SK-N-SH treated with all-trans-retinoic acid at 6 μM for 48 hours (cell line): ENCODE measurements around the gene SLC6A8.

Experiments
- ATAC-seq: fragments of 200-7000 bp; cut with Tn5 transposase; 3 replicates; pipeline ENCODE4 v1.9.1; 2020; ENCODE audit warnings: mild to moderate bottlenecking, moderate library complexity
- ARNTL ChIP-seq: fragments of 450-650 bp; formaldehyde crosslinking; IDR thresholded peaks from 2 replicates; pipeline ENCODE4 v1.5.0; 2020; ENCODE audit warnings: low read depth, mild to moderate bottlenecking, moderate library complexity, borderline replicate concordance
- BACH2 ChIP-seq: fragments of 250-450 bp; sonication (Bioruptor Pico); IDR thresholded peaks from 2 replicates; pipeline ENCODE4 v1.9.0; 2021; ENCODE audit warnings: mild to moderate bottlenecking, borderline replicate concordance
- CSRNP3 ChIP-seq: fragments of 250-450 bp; sonication (Bioruptor Pico); IDR thresholded peaks from 2 replicates; pipeline ENCODE4 v1.5.1; 2021; ENCODE audit warnings: mild to moderate bottlenecking, moderate library complexity
- ESRRG ChIP-seq: fragments of 250-450 bp; sonication (Bioruptor Pico); IDR thresholded peaks from 2 replicates; pipeline ENCODE4 v1.6.1; 2021; ENCODE audit warnings: mild to moderate bottlenecking
- GLIS3 ChIP-seq: fragments of 250-450 bp; sonication (Bioruptor Pico); IDR thresholded peaks from 2 replicates; pipeline ENCODE4 v1.5.0; 2020; ENCODE audit warnings: mild to moderate bottlenecking, moderate library complexity
- ISL1 ChIP-seq: fragments of 250-450 bp; sonication (Bioruptor Pico); IDR thresholded peaks from 2 replicates; pipeline ENCODE4 v2.1.2; 2022; ENCODE audit warnings: mild to moderate bottlenecking, moderate library complexity
- OSR1 ChIP-seq: fragments of 250-450 bp; sonication (Bioruptor Pico); IDR thresholded peaks from 2 replicates; pipeline ENCODE4 v1.8.0; 2022; ENCODE audit warnings: moderate library complexity, mild to moderate bottlenecking, inconsistent platforms
- POU6F1 ChIP-seq: fragments of 250-450 bp; sonication (Bioruptor Pico); IDR thresholded peaks from 2 replicates; pipeline ENCODE4 v1.8.0; 2021; ENCODE audit warnings: low read depth, mild to moderate bottlenecking, moderate library complexity, borderline replicate concordance
- PPARA ChIP-seq: fragments of 250-450 bp; sonication (Bioruptor Pico); IDR thresholded peaks from 2 replicates; pipeline ENCODE4 v1.5.0; 2020; ENCODE audit warnings: mild to moderate bottlenecking, borderline replicate concordance
- RARB ChIP-seq: fragments of 250-450 bp; sonication (Bioruptor Pico); IDR thresholded peaks from 2 replicates; pipeline ENCODE4 v1.8.0; 2021; ENCODE audit warnings: mild to moderate bottlenecking, moderate library complexity
- SNAI2 ChIP-seq: fragments of 250-450 bp; sonication (Bioruptor Pico); IDR thresholded peaks from 2 replicates; pipeline ENCODE4 v1.5.0; 2020; ENCODE audit warnings: mild to moderate bottlenecking, moderate library complexity
- ZC3H10 ChIP-seq: fragments of 250-450 bp; sonication (Bioruptor Pico); IDR thresholded peaks from 2 replicates; pipeline ENCODE4 v1.5.1; 2021; ENCODE audit warnings: mild to moderate bottlenecking, moderate library complexity
- ZFP3 ChIP-seq: fragments of 250-450 bp; sonication (Bioruptor Pico); IDR thresholded peaks from 2 replicates; pipeline ENCODE4 v1.5.0; 2020; ENCODE audit warnings: mild to moderate bottlenecking, moderate library complexity
- ZNF565 ChIP-seq: fragments of 450-650 bp; formaldehyde crosslinking; conservative IDR thresholded peaks from 2 replicates; pipeline ENCODE4 v1.5.0; 2020; ENCODE audit warnings: low read depth, mild to moderate bottlenecking, moderate library complexity
- ZNF8 ChIP-seq: fragments of 450-650 bp; formaldehyde crosslinking; IDR thresholded peaks from 2 replicates; pipeline ENCODE4 v1.5.0; 2020; ENCODE audit warnings: mild to moderate bottlenecking, moderate library complexity
- TF ChIP-seq, protein P1 (sequence below): fragments of 250-450 bp; sonication (Bioruptor Pico); IDR thresholded peaks from 2 replicates; pipeline ENCODE4 v1.5.1; 2020; ENCODE audit warnings: low read depth, mild to moderate bottlenecking, moderate library complexity
- TF ChIP-seq, protein P2 (sequence below): fragments of 250-450 bp; sonication (Bioruptor Pico); IDR thresholded peaks from 2 replicates; pipeline ENCODE4 v1.8.0; 2020; ENCODE audit warnings: mild to moderate bottlenecking, moderate library complexity, borderline replicate concordance

The SLC6A8 gene

GRCh38 chrX:153736071-153736820 is 48.5 kb downstream of the SLC6A8 start:
- no peak for ATAC-seq
- TF ChIP-seq ZC3H10 (no peak), OSR1 (CRISPR knock-in tag) (no peak), ZFP3 (no peak), POU6F1 (CRISPR knock-in tag) (no peak), ESRRG (CRISPR knock-in tag) (no peak), SNAI2 (CRISPR knock-in tag) (no peak)
- TF ChIP-seq, protein P1, sequence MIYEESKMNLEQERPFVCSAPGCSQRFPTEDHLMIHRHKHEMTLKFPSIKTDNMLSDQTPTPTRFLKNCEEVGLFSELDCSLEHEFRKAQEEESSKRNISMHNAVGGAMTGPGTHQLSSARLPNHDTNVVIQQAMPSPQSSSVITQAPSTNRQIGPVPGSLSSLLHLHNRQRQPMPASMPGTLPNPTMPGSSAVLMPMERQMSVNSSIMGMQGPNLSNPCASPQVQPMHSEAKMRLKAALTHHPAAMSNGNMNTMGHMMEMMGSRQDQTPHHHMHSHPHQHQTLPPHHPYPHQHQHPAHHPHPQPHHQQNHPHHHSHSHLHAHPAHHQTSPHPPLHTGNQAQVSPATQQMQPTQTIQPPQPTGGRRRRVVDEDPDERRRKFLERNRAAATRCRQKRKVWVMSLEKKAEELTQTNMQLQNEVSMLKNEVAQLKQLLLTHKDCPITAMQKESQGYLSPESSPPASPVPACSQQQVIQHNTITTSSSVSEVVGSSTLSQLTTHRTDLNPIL: no peak
- TF ChIP-seq, protein P2, sequence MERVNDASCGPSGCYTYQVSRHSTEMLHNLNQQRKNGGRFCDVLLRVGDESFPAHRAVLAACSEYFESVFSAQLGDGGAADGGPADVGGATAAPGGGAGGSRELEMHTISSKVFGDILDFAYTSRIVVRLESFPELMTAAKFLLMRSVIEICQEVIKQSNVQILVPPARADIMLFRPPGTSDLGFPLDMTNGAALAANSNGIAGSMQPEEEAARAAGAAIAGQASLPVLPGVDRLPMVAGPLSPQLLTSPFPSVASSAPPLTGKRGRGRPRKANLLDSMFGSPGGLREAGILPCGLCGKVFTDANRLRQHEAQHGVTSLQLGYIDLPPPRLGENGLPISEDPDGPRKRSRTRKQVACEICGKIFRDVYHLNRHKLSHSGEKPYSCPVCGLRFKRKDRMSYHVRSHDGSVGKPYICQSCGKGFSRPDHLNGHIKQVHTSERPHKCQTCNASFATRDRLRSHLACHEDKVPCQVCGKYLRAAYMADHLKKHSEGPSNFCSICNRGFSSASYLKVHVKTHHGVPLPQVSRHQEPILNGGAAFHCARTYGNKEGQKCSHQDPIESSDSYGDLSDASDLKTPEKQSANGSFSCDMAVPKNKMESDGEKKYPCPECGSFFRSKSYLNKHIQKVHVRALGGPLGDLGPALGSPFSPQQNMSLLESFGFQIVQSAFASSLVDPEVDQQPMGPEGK (CRISPR knock-in tag): no peak

DNA sequence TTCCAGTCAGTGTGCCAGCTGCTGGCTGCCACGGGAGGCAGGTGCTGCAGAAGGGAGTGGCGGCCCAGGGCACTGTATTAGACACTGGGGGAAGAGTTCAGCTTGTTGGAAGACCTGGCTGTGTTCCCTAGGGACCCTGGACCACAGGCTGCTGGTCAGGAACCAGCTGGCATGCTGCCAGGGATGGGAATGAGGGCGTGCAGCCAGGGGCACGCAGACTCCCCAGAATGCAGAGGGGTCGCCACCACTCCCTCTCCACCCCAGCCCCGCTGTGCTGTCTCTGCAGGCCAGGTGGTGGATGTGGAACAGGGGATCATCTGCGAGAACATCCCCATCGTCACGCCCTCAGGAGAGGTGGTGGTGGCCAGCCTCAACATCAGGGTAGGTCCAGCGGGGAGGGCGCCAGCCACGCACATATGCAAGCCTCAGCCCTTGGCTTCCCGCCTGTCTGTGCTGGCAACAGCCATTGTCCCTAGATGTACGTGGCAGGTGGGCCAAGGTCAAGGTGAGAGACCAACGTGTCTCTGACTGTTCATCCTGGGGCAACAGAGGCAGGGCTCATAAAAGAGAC is 49.2 kb downstream of the SLC6A8 start:
- no peak for ATAC-seq
- TF ChIP-seq ZFP3 (no peak), PPARA (CRISPR knock-in tag) (no peak), ISL1 (CRISPR knock-in tag) (no peak), ZNF8 (CRISPR knock-in tag) (no peak), ARNTL (CRISPR knock-in tag) (no peak), RARB (no peak), CSRNP3 (CRISPR knock-in tag) (no peak)
- TF ChIP-seq, protein P2 (CRISPR knock-in tag): no peak

DNA sequence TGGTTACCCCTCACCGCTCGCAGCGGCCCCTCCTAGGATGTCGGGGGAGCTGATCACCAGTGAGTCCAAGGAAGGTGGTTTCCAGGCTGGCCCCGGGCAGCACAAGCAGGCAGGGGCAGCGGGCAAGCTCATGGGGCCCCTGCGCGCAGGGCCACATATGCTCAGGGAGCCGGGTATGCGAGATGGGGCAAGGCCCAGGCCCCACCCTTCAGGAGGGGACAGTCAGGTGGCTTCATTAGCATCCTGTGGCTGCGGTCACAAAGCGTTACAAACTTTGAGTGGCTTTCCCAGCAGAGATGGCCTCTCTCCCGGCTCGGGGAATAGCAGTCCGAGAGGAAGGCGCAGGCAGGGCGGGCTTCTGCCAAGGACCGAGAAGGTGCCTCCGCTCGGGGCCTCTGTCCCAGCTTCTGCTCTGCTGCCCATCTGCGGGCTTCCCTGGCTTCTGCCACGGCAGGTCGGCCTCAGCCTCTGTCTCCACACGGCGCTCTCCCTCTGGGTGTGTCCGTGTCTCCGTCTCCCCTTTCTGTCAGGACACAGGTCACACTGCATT is 50.4 kb downstream of the SLC6A8 start:
- no peak for ATAC-seq
- no peak for TF ChIP-seq SNAI2 (CRISPR knock-in tag)
- no peak for TF ChIP-seq CSRNP3 (CRISPR knock-in tag)
- TF ChIP-seq ZNF565: no peak
- no peak for TF ChIP-seq GLIS3 (CRISPR knock-in tag)
- no peak for TF ChIP-seq BACH2 (CRISPR knock-in tag)
